Medulla oblongata (tissue), 1 donor: ENCODE data around the gene ZFP36.

Experiments used
- DNase-seq: peaks from one replicate; pipeline ENCODE4 v3.0.0-alpha.2; 2015; ENCODE audit errors: extremely low spot score

Gene ZFP36

GRCh38 chr19:39405958-39406655 lies 540 bp upstream of the ZFP36 start:
- DNase-seq, result no peak

- DNase-seq, result no peak
Observed at GRCh38 chr19:39407410-39407659, 688 bp downstream of the ZFP36 start.

- no peak for DNase-seq
Observed at GRCh38 chr19:39407660-39408391, 1.2 kb downstream of the ZFP36 start.

GRCh38 chr19:39408392-39409207 lies 2.0 kb downstream of the ZFP36 start:
- DNase-seq, result no peak

- peak; percentile 76 for DNase-seq
Observed at GRCh38 chr19:39409208-39410016, 2.8 kb downstream of the ZFP36 start.

- peak; percentile 69 for DNase-seq
Observed at GRCh38 chr19:39410017-39410830, 3.6 kb downstream of the ZFP36 start.

GRCh38 chr19:39410831-39411080 lies 4.1 kb downstream of the ZFP36 start:
- no peak for DNase-seq

- DNase-seq, result no peak
Observed at GRCh38 chr19:39411081-39411831, 4.6 kb downstream of the ZFP36 start.

GRCh38 chr19:39411832-39412099 lies 5.1 kb downstream of the ZFP36 start:
- peak; percentile 94 for DNase-seq

- DNase-seq, result peak; percentile 99
Observed at GRCh38 chr19:39412100-39412866, 5.6 kb downstream of the ZFP36 start, which contains the start of gene PLEKHG2. Gene PLEKHG2, plus strand, starts transcription at chr19:39412669. Its CDS starts 1,418 bp downstream, at chr19:39414087.

- DNase-seq, result no peak
Observed at GRCh38 chr19:39412867-39413271, 6.2 kb downstream of the ZFP36 start.

- DNase-seq, result no peak
Observed at GRCh38 chr19:39413272-39413910, 6.7 kb downstream of the ZFP36 start.

GRCh38 chr19:39413911-39414608 lies 7.4 kb downstream of the ZFP36 start:
- no peak for DNase-seq

GRCh38 chr19:39415111-39416046 lies 8.7 kb downstream of the ZFP36 start:
- DNase-seq, result no peak

- DNase-seq, result no peak
Observed at GRCh38 chr19:39416152-39417120, 9.8 kb downstream of the ZFP36 start.

GRCh38 chr19:39417463-39418181 lies 11.0 kb downstream of the ZFP36 start:
- no peak for DNase-seq
